GM12878 (cell line): ENCODE results near the gene NUDT14.

ENCODE experiments used
- CEBPB ChIP-seq, 2 experiments: fragments of 150-350 bp in 1 of 2; IDR thresholded peaks; 2 replicates each; pipeline ENCODE4 v1.6.1; 2012 to 2014; ENCODE audit warnings: low read depth in 2 of 2, low read length in 2 of 2, borderline replicate concordance in 1 of 2, inconsistent platforms in 1 of 2
- CHD4 ChIP-seq: fragments of 200-600 bp; sonication (generic); IDR thresholded peaks from 2 replicates; pipeline ENCODE4 v1.6.1; 2016; ENCODE audit warnings: mild to moderate bottlenecking
- REST ChIP-seq: IDR thresholded peaks from 2 replicates; pipeline ENCODE4 v1.6.1; 2012; ENCODE audit warnings: mild to moderate bottlenecking, low read depth, low read length
- ZBTB33 ChIP-seq: fragments of 450-650 bp; IDR thresholded peaks from 2 replicates; pipeline ENCODE4 v1.6.1; 2017; ENCODE audit warnings: mild to moderate bottlenecking

GRCh38 chr14:105161309-105161708 lies 19.8 kb downstream of the NUDT14 start:
- TF ChIP-seq CEBPB (IDR thresholded peaks at IDR 0.05; ENCODE audit: borderline replicate concordance in 1 of 2, low read depth in 2 of 2, low read length in 2 of 2) (no peak), REST (no peak), CHD4 (no peak), ZBTB33 (no peak)
